ENCODE results near the gene ACADL. TPM values are rescaled to one million over a fixed set of nuclear protein-coding genes. Genes with fewer than 3 reads are reported as not detected.

The ACADL gene
- total RNA-seq, 1 experiment from 2014 or later = not detected

DNA sequence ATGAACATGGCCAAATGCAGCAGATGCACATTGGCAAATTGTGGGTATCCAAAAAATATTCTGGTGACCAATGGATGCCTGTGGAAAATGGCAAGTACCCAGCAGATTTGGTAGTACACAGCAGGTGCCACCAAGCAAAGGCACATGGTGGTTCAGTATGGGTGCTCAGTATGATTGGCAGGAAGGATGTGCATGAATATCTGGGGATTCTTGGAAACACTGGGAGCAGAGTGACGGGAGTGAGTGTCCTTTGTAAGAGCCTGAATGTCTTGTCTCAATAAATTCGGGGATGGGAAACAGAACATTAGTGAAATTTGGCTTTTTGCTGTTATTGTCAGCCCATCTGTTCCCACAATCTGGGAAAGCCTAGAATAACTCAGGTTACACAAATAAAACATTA lies 36.8 kb upstream of the ACADL start (continued):
- no peak for TF ChIP-seq ELF1 (IDR thresholded peaks at IDR 0.05; ENCODE audit: borderline replicate concordance, low read depth)

DNA sequence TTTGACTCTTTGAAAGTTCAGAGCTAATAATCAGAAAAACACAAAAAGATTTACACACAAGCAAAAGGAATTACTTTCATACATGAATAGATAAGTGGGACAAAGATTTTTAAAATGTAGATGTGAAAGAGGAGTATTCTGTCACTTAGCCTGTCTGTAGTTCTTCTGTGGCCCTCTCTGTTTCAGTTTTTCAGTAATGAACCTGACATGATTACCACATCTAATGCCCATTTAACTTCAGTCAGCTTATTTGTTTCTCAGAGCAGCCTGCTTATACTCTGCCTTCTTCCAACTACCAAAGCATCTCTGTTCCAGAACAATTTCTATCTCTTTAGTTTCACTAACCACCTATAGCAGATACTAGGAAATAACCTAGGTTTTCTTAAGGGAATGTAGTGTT lies 34.4 kb upstream of the ACADL start:
- RAD21 ChIA-PET (ENCODE audit: low non-redundant PET in 1 of 2, low total read pairs in 2 of 2, uncharacterized antibody in 2 of 2, unreplicated experiment in 2 of 2) = no interaction called here
- Histone ChIP-seq H3K4me1 (ENCODE audit: control insufficient read depth in 1 of 2, insufficient read depth in 2 of 2, low read length in 2 of 2) (no peaks in the 10 kb centered on the region), H3K4me2 (ENCODE audit: low read length) (no peak overlapping the region), H3K27me3 (ENCODE audit: insufficient read depth, low read length) (no peaks in the 10 kb centered on the region), H3K9ac (ENCODE audit: low read length) (no peak overlapping the region), H2AFZ (ENCODE audit: low read depth, low read length, poor library complexity, severe bottlenecking) (no peak overlapping the region), H3K9me3 (ENCODE audit: control insufficient read depth in 1 of 2, insufficient read depth in 1 of 2, low read depth in 1 of 2, low read length in 2 of 2) (no peaks in the 10 kb centered on the region), H4K20me1 (ENCODE audit: insufficient read depth) (no peaks in the 10 kb centered on the region), H3K9me2 (ENCODE audit: insufficient read depth) (no peaks in the 10 kb centered on the region), H3K79me2 (ENCODE audit: insufficient read depth, low read length) (no peaks in the 10 kb centered on the region), H3K4me3 (replicated peaks in 1 of 2; ENCODE audit: low read depth in 1 of 2, low read length in 2 of 2) (no peak overlapping the region), H3K27ac (ENCODE audit: low read depth, low read length) (no peak overlapping the region), H3K36me3 (ENCODE audit: control insufficient read depth in 1 of 2, insufficient read depth in 2 of 2, low read length in 2 of 2) (no peaks in the 10 kb centered on the region)
- CTCF ChIA-PET = no interaction called here
- POLR2A ChIA-PET = no interaction called here
- DNase-seq (ENCODE audit: low read depth, low spot score) = no peak
- TF ChIP-seq, protein P1, sequence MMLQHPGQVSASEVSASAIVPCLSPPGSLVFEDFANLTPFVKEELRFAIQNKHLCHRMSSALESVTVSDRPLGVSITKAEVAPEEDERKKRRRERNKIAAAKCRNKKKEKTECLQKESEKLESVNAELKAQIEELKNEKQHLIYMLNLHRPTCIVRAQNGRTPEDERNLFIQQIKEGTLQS (IDR thresholded peaks at IDR 0.05) = no peak
- TF ChIP-seq, protein P2, sequence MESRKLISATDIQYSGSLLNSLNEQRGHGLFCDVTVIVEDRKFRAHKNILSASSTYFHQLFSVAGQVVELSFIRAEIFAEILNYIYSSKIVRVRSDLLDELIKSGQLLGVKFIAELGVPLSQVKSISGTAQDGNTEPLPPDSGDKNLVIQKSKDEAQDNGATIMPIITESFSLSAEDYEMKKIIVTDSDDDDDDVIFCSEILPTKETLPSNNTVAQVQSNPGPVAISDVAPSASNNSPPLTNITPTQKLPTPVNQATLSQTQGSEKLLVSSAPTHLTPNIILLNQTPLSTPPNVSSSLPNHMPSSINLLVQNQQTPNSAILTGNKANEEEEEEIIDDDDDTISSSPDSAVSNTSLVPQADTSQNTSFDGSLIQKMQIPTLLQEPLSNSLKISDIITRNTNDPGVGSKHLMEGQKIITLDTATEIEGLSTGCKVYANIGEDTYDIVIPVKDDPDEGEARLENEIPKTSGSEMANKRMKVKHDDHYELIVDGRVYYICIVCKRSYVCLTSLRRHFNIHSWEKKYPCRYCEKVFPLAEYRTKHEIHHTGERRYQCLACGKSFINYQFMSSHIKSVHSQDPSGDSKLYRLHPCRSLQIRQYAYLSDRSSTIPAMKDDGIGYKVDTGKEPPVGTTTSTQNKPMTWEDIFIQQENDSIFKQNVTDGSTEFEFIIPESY (IDR thresholded peaks at IDR 0.05; ENCODE audit: extremely low read depth, insufficient replicate concordance, low read length) = no peak
- no peak for TF ChIP-seq SRF (IDR thresholded peaks at IDR 0.05; ENCODE audit: low read depth)
- TF ChIP-seq EZH2 (IDR thresholded peaks at IDR 0.05) = no peak
- no peak for TF ChIP-seq RAD21 (IDR thresholded peaks at IDR 0.05; ENCODE audit: low read depth)
- no peak for TF ChIP-seq JUND (IDR thresholded peaks at IDR 0.05)
- ATAC-seq = no peak
- intact Hi-C loops (cut with micrococcal nuclease) = no loop called here
- BruUV-seq (replicated peaks) = no TSS peak

Measured in HCT116 (cell line).